Hematopoietic multipotent progenitor cell (in vitro differentiated cells): Measurements from ENCODE around the gene PTPRO. TPM values are rescaled to one million over a fixed set of nuclear protein-coding genes. Genes with fewer than 3 reads are reported as not detected.
"Not testable (repeated sequence)": the region's sequence is repeated elsewhere in the genome, so short reads cannot be mapped to it uniquely, and the experiment has no call there.

Experiments used
- DNase-seq, 3 donors: peaks; one replicate each; pipeline ENCODE4 v3.0.0-alpha.2; 2011 to 2015; ENCODE audit warnings: low read depth in 2 of 3, low spot score in 2 of 3
- total RNA-seq: library from RNA; depleted of rRNA; stranded (reverse); fragments of >200 nt; gene quantifications from one replicate; pipeline ENCODE4 v1.2.3, GENCODE V29; 2012

The PTPRO gene
- total RNA-seq, 1 donor, result 0.27 TPM

DNA sequence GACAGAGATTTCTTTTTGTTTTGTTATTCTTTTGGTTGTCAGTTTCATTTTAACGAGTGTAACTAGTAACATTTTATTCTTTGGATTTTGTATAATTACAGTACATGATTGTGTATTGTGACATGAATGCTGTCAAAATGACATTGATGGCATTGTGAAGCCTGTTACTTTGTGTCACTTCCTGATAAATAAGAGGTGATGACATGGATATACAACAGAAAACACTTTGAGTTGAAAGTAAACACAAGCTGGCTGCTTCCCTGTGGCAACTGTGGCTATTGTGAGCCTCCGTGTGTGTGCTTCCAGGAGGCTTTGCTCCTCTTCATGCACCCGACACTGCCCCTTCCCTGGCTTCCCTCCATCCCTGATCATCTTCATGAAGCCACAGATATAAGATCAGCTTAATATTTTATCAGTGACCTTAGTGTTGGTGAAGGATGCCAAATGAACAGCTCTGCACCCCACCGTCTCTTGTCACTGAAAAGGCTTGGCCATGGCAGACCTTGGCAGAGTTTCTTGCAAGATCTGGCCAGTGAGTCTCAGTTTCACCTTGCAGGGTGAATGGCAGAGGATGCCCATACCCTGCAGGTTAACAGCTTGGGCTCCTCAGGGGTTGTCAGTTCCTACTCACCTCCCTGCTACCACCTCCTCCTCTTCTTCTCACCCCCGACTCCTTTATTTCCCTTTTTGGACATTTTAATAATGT is 275.0 kb downstream of the PTPRO start:
- DNase-seq, result no peak

DNA sequence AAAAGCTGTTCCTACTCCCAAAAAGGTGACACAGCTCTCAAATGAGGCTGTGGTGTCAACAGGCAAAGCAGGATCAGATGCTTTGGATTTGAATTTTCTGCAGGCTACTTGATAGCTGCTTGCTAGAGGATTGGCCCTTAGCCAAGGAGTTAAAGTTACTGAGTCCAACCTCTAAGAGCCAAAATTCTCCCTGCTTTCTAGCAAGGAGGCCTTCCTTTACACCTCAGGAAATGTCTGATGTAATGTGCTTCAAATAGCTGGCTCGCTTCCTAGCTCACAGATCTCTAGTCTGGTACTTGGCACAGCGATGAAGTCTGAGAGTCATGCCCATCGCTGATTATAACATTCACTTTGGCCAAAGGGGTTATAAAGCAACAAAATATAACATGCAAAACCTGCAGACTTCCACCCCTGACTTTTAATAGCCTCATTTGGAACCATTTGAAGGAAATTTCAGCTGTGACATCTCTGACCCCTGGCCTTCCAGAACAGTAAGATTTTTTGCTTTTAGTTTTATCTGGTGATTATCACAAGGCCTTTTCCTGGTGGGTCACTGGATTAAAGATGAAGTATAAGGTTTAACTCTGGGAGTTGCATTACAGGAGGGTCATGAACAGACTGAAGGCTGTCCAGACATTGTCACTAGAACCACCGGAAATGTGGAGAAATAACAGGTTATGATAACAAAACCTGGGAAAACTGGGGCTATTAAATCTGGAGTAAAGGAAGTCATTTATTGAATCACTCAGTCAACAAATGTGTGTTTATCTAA is 277.1 kb downstream of the PTPRO start:
- peak in 1 of 3 donors; percentile 9 for DNase-seq

DNA sequence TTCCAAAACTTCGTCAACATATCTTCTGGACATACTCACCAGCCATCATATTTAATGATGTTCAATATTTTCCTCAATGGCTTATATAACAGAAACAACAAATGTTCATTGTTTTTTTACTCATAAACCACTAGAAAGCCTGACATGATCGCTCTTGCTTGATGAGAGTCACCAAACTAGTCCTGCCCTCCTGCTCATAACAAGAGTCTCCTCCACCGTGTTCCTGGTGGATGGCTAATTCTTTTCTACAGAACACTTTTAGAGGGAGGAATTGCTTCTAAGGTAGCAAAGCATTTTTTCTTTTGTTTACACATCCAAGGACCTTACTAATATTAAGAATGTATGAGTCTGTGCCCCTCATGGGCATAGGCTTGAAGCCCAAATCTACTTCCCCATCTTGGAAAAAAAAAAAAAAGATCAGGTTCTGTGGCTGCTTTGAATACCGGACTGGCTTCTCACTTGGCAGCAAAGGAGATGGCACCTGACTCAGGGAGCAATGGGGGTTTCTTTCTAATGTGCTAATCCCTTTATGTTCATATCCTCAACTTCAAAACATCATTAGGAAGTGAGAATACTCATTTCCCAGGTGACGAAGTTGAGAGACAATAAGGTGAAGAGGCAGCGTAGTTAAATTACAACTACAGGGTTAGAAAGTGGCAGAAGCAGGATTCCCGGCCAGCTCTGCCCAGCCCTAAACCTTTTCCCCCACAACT is 278.1 kb downstream of the PTPRO start:
- DNase-seq, result no peak

DNA sequence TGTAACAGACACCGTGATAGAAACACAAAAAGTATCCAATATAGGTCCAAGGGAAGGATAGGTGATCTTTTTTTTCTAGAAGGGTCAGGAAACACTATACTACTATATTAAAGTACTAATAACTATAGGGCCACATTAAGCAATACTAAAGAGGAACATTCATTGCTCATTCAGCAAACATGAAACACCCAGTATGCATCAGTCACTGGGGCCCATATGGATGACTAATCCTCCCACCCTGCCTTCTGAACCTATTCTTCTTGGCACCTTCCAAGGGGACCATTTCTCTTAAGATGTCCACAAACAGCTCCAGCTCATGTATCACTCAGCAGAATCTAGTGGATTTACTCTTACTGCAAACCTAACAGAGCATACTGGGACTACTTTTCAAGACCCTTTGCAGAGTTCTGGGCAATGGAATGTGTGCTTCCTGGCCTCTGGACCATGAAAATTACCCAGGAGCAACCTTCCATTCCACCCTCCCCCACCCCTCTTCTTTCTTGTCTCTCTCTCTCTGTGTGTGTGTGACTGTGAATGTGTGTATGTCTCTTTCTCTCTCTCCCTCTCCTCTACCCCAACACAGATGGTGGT is 279.0 kb downstream of the PTPRO start:
- no peak for DNase-seq

DNA sequence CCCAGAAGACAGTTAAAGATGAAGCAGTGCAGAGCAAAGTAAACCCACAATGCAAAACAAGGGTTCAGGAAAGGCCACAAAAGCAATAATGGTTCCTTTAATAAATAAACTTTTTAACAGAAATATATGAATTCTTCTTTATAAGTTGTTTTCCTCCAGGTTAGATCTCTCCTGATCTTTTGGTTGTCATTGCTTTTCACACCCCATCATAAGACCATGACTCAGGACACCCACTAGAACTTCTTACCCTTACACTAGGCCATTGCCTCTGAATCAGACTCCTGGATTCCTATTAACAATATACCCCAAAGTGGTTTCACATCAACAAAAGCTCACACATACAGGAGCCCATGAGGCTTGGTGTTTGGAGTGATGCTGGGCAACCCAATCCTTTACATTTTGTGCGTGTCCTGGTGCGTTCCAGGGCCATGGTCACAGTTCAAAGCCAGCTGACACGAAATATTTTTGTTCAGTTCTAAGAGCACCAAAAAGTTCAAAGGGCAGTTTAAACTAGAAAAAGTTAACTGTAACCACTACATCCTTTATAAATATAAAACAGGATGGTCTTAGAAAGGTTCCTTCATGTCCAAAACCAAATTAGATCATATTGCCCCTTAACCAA is 279.9 kb downstream of the PTPRO start:
- DNase-seq, result no peak

DNA sequence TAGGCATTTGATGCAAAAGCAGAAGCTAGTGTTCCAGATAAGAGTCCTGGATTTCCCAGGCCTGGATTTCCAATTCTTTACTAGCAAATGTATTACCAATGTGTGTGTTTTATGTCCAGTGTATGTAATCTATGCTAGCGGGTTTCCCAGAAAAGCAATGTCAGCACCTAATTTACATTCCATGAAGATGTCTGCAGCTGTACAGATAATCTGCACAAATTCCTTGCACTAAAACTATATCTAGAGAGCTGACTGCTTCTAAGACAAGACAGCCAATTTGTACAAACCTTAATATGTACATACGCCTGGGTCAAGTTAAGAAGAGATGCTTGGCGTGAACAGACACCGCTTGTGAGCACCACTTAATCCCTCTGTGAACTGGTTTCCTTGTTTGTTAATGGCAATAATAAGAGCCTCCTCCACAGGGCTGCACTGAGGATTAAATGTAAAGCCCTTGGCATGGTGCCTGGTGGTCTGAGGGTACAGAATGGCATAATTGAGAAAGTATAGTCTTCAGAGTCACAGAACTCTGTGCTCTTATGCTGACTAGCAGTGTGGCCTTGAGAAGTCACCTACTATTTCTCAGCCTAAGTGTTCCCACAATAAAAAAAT is 281.3 kb downstream of the PTPRO start:
- no peak for DNase-seq

DNA sequence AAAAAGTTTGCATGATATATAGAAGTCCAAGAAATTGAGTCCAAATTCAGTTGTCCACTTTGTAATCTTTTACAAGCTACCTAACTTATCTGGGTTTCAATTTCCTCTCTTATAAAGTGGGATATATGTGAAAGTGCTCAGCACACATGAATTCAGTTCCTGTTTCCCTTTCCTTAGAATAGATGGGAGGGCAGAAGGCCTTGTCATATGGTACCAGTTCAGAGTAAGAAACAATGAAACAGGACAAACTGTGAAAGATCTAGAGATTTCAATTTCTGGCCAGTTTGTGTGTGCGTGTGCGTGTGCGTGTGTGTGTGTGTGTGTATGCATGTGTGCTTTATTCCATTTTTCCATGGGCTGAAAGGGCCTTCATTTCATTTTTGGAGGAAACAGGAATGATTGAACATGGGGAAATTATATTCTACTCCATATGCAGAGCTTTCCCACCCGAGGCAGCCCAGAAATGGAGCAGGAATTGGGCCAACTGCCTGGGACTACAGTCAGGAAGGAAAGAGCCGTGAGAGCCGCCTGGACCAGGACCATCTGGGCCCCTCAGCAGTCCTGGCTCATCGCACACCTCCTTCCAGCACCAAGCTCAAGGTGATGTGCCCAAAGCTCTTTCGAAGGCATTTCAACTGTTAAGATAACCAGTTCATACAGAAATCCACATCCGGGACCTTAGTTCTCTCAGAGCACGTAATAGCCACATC is 283.7 kb downstream of the PTPRO start:
- DNase-seq, result no peak

DNA sequence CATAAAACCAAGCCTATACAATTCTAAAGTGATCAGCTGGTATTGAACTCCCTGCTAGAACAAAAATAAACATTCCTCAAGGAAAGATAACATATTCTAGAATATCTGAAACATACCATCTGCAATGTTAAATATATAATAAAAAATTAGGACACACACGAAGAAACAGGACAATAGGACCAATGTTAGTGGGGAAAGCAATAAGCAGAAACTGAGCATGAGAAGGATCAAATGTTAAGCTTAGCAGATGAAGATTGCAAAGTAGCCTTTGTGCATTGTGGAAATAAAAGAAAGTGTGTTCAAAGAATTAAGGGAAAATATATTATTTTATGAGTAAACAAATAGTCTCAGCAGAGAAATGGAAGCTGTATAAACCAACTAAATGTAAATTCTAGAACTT is 286.1 kb downstream of the PTPRO start:
- DNase-seq, result no peak

DNA sequence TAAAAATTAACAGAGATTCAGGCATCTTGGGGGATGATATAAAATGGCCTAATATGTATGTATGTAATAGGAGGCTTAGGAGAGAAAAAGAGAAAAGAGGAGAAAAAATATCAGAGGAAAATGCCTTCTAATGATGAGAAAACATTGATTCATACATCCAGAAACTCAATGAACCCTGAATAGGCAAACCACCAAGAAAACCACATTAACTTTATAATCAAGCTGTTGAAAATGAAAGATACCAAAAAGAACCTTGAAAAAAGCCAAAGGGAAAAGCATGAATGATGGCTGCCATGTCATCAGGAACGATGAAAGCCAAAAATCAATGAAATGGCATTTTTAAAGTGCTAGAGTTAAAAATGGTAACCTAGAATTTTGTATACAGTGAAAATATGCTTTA is 286.6 kb downstream of the PTPRO start:
- no peak for DNase-seq

DNA sequence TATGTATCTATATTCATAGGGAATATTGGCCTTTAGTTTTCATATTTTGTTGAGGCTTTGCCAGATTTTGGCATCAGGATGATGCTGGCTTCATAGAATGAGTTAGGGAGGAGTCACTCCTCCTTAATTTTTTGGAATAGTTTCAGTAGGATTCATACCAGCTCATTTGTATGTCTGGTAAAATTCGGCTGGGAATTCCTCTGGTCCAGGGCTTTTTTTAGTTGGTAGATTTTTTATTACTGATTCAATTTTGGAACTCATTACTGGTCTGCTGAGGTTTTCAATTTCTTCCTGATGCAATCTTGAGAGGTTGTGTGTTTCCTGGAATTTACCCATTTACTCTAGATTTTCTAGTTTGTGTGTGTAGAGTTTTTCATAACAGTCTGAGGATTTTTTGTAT is 291.7 kb downstream of the PTPRO start:
- DNase-seq, result no peak

DNA sequence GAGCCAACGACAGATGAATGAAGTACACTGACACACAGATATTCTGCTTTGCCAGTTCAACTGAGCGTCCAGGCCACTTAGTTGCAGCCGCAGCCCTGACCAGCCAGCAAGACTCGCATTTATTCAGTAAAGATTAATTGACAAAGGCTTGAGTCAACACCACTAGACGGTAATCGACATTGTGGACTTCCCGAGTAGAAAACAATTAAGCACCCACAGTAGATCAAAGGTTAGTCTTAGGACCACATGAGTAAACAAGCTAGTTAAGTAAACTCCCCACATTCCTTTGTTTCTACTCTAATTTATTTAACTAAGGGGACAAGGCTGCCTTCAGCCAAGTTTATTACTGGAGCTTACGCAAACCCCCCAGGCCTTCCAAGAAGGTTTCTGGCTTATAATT is 294.2 kb downstream of the PTPRO start:
- not testable (repeated sequence) for DNase-seq

DNA sequence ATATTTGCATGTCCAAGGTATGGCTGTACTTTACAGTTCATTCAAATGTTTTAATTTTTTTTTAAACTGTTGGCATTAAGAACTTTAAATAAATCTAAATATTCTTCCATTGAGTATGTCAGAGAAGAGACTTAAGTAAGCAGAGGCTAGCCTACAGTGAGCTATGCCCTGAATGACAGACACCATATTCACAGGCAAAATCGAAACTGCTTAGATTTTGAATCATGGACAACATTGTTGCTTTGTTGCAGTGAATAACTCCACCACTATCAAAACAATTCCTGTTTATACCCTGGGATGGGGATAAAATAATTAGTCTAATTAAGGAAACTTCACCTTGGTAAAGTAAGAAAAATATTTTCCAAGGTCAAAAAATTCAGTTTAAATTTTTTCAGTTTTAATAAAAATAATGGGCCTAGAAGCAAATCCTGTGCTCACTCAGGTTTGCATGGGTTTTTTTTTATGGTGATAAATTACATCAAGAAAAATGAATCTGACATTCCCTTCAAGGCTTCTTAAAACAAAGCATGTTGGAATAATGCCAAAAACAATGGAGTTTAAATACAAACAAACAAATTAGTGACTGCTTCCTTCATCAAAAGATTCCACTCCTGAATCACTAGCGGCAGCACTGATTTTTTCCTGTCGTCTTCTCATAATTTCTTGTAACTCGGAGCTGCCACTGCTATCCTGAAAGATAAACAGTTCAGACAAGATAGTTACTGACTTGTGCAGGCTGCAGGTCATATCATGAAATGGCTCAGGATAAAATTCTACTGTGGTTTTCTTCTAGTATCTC is 298.6 kb downstream of the PTPRO start:
- DNase-seq, result no peak

DNA sequence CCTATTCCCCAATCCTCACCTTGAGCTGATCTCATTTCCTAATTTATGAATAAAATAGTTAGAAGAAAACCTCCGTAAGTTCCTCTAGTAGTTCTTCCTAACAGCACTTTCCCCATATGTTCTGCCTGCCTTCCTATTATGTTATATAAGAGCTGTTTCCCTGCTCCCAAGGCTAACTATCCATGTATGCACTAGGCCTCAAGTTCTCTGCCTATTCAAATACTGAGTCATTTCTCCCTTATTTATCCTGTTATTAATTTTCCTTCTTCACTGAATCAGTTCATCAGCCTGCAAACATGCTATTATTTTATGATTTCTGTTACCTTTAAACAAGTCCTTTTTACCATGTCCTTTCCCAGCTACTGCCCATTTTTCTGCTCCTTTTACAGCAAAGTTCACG is 302.8 kb downstream of the PTPRO start:
- no peak for DNase-seq

DNA sequence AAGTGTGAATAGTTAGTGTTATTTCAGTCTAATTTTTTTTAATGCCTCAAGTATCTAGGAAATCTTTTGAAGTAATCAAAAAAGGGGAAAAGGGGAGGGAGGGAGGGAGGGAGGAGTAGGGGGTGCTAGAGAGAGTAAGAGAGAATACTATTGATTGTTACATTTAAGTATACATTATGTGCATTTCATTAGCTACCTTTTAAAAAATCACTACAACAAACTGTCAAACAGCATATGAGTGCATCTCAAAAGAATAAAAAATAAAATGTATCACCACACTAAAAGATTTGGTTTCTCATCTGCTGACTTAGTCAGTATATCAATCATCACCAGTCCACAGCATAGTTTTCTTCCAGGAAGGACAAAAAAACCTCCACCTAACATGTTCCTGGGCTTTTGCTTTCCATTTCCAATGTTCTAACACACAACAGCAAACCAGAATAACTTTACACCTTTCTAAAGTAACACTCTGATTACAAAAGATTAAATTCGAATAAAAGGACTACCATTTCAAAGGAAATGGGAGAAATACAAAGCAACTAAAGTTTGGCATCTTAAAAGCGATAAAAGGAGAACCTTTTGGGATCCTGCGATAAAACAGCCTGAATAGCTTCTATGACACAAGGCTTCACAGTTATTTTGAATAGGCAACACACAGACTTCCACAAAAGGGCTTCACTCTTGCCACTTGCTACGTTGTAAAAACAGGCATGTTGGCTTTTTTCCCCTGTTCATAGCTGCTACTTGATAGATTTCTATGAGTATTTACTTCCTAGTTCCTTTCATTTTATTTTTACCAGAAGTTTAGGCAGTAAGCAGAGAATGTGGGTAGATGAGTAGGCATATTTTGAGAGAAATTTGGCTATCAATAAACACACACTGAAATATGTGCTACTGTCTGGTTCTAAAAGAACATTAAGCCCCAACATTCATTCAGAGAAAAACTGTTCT is 306.0 kb downstream of the PTPRO start:
- DNase-seq, result peak in 1 of 3 donors; percentile 56

DNA sequence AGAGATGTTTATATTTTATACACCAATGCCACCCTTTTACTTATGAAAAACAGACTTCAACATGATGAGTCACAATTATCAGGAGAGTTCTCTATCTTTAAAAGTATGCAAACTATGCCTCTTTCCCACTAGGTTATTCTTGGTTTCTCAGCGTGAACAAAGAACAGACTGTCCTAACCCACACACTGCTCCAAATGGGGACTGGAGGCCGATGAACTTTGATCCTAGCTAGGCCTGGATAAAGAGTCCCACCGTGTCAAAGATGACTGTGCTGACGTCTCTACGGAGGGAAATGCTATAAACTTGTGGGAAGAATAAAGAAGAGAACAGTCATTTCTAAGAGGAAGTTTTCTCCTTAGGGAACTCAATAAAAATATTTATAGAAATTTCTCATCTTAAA is 306.8 kb downstream of the PTPRO start:
- DNase-seq, result no peak

DNA sequence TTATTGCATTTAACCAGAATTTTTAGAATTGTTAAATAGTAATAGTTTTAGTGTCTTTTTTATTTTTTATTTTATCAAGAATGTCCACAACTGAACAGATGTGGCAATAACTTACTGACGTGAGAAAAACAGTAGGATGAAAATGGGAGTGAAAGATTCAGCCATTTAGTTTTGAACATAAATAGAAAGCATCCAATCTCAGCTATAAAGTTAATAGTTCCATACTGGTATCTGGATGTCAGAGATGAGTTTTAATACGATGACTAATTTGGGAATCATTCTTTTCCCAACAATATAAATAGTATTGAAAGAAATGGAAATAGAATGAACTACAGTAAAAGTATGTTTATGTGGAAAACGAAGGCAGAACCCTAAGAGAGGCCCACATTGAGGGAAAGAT is 307.5 kb downstream of the PTPRO start:
- DNase-seq, result no peak

DNA sequence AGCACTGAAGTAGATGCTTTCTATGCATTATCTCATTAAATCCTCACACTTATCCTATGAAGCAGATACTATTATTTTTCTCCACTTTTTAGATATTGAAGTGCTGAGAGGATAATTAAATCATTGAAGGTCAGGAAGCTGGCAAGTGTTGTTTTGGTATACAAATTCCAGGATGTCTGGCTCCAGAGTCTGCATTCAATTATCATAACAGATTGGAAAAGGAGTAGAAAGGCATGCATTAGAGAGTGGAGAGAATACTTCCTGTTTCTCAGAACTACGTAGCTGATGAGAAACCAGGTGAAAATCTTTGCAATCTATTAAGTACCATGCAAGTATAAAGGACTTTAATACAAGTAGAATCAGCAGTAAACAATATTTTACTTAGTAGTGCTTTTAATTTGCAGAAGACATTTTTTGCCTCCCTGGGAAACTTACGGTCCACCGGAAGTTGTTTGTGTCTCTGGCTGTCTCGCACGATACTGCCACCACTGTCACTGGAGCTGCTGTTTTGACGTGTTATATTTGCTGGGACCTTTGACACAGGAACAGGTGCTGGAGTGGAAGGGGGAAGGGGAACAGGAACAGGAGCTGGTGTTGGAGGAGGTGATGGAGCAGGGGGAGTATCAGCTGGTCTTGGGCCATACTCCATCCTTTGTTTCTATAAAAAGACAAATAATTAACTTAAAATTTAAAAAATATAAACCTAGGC is 308.9 kb downstream of the PTPRO start:
- DNase-seq, result no peak
